Subcutaneous adipose tissue (tissue), 4 donors: ENCODE results near the gene LRP6. TPM values are rescaled to one million over a fixed set of nuclear protein-coding genes. Genes with fewer than 3 reads are reported as not detected.

Source experiments
- CTCF ChIP-seq: fragments of 450-650 bp; IDR thresholded peaks from one replicate; pipeline ENCODE4 v1.5.1; 2016; ENCODE audit warnings: low read depth, mild to moderate bottlenecking, control low read depth, antibody characterized with exemption, moderate library complexity
- total RNA-seq, 4 donors: library from RNA; depleted of rRNA; stranded (reverse); fragments of >200 nt; gene quantifications; one replicate each; pipeline ENCODE4 v1.1.0, GENCODE V29; 2016

The LRP6 gene
- total RNA-seq, 4 donors from 2014 or later = 21.5 to 29.7 (median 23.5) TPM

- TF ChIP-seq CTCF = no peak
These were observed 27.7 kb downstream of the LRP6 start for GRCh38 chr12:12239127-12239526.

GRCh38 chr12:12238605-12239004 lies 28.2 kb downstream of the LRP6 start:
- no peak for TF ChIP-seq CTCF

- TF ChIP-seq CTCF = no peak
These were observed 29.9 kb downstream of the LRP6 start for GRCh38 chr12:12236896-12237295.

- no peak for TF ChIP-seq CTCF
These were observed 36.6 kb downstream of the LRP6 start for GRCh38 chr12:12230275-12230674.

- no peak for TF ChIP-seq CTCF
These were observed 37.2 kb downstream of the LRP6 start for GRCh38 chr12:12229556-12230092.

- TF ChIP-seq CTCF = no peak
These were observed 38.4 kb downstream of the LRP6 start for GRCh38 chr12:12228402-12228801.

- TF ChIP-seq CTCF = no peak
These were observed 40.7 kb downstream of the LRP6 start for GRCh38 chr12:12226187-12226586.
